GM23338 (cell line): Measurements from ENCODE around the gene PCLO. TPM values are rescaled to one million over a fixed set of nuclear protein-coding genes. Genes with fewer than 3 reads are reported as not detected.

Experiments used
- ATAC-seq: fragments of 200-7000 bp; cut with Tn5 transposase; 3 replicates; pipeline ENCODE4 v1.9.1; 2020
- DNase-seq: peaks from one replicate; pipeline ENCODE4 v3.0.0-alpha.2; 2015; ENCODE audit warnings: low spot score
- H2AFZ ChIP-seq: fragments of 200-600 bp; sonication (generic); 2 replicates; pipeline ENCODE4 v1.8.0; 2016; ENCODE audit warnings: antibody characterized with exemption, mild to moderate bottlenecking, moderate library complexity
- H3F3A ChIP-seq: fragments of 200-600 bp; sonication (generic); replicated peaks from 2 replicates; pipeline ENCODE4 v1.8.0; 2017; ENCODE audit warnings: antibody characterized with exemption, mixed run types, low read depth
- H3K27ac ChIP-seq: fragments of 200-600 bp; sonication (generic); 2 replicates; pipeline ENCODE4 v1.6.1; 2016; ENCODE audit warnings: low read depth
- H3K27me3 ChIP-seq: fragments of 200-600 bp; sonication (generic); 2 replicates; pipeline ENCODE4 v1.8.0; 2016; ENCODE audit warnings: mild to moderate bottlenecking, mixed run types, moderate library complexity; ENCODE audit not compliant: insufficient read depth
- H3K36me3 ChIP-seq: fragments of 200-600 bp; sonication (generic); 2 replicates; pipeline ENCODE4 v1.8.0; 2016; ENCODE audit warnings: mild to moderate bottlenecking; ENCODE audit not compliant: insufficient read depth
- H3K4me1 ChIP-seq: fragments of 200-600 bp; sonication (generic); 2 replicates; pipeline ENCODE4 v1.8.0; 2016; ENCODE audit warnings: mild to moderate bottlenecking, moderate library complexity; ENCODE audit not compliant: insufficient read depth
- H3K4me2 ChIP-seq: fragments of 200-600 bp; sonication (generic); 2 replicates; pipeline ENCODE4 v1.7.1; 2017; ENCODE audit warnings: mixed run types
- H3K4me3 ChIP-seq: fragments of 200-600 bp; sonication (generic); 2 replicates; pipeline ENCODE4 v1.6.1; 2016; ENCODE audit warnings: mixed run types
- H3K79me2 ChIP-seq: fragments of 200-600 bp; sonication (generic); replicated peaks from 2 replicates; pipeline ENCODE4 v1.8.0; 2017; ENCODE audit warnings: mild to moderate bottlenecking; ENCODE audit not compliant: insufficient read depth
- H3K9me2 ChIP-seq: fragments of 200-600 bp; sonication (generic); 2 replicates; pipeline ENCODE4 v1.8.0; 2017; ENCODE audit not compliant: insufficient read depth
- H4K20me1 ChIP-seq: fragments of 200-600 bp; sonication (generic); replicated peaks from 2 replicates; pipeline ENCODE4 v1.8.0; 2017; ENCODE audit warnings: mild to moderate bottlenecking; ENCODE audit not compliant: insufficient read depth
- H3K27ac Mint-ChIP-seq: 2 replicates; pipeline ENCODE4 v1.8.0; 2020; ENCODE audit warnings: inconsistent platforms, mild to moderate bottlenecking, moderate library complexity, mixed read lengths
- H3K27me3 Mint-ChIP-seq: 3 replicates; pipeline ENCODE4 v1.8.0; 2022; ENCODE audit warnings: low read depth, mild to moderate bottlenecking, moderate library complexity, mixed read lengths, inconsistent platforms; ENCODE audit not compliant: insufficient read depth, poor library complexity
- H3K36me3 Mint-ChIP-seq: 3 replicates; pipeline ENCODE4 v1.8.0; 2021; ENCODE audit warnings: low read depth, mild to moderate bottlenecking, inconsistent platforms, moderate library complexity, mixed read lengths
- H3K4me1 Mint-ChIP-seq: 3 replicates; pipeline ENCODE4 v1.8.0; 2020; ENCODE audit warnings: mild to moderate bottlenecking, inconsistent platforms, mixed read lengths
- H3K4me3 Mint-ChIP-seq: 3 replicates; pipeline ENCODE4 v1.8.0; 2021; ENCODE audit warnings: moderate library complexity, mild to moderate bottlenecking, inconsistent platforms, mixed read lengths
- H3K9me3 Mint-ChIP-seq: 3 replicates; pipeline ENCODE4 v1.8.0; 2020; ENCODE audit warnings: moderate library complexity, mild to moderate bottlenecking, inconsistent platforms, mixed read lengths
- CREB1 ChIP-seq: fragments of 250-450 bp; sonication (Bioruptor Pico); IDR thresholded peaks from 2 replicates; pipeline ENCODE4 v1.5.0; 2020; ENCODE audit warnings: low read depth, mild to moderate bottlenecking, moderate library complexity
- EZH2 ChIP-seq: fragments of 200-600 bp; sonication (generic); IDR thresholded peaks from one replicate; pipeline ENCODE4 v1.8.0; 2017; ENCODE audit warnings: antibody characterized with exemption, mild to moderate bottlenecking, low read depth; ENCODE audit not compliant: unreplicated experiment
- EZH2phosphoT487 ChIP-seq: fragments of 200-600 bp; sonication (generic); IDR thresholded peaks from one replicate; pipeline ENCODE4 v1.8.1; 2018; ENCODE audit warnings: antibody characterized with exemption; ENCODE audit not compliant: unreplicated experiment
- POLR2AphosphoS5 ChIP-seq: IDR thresholded peaks from 2 replicates; pipeline ENCODE4 v1.6.1; 2016; ENCODE audit warnings: antibody characterized with exemption, low read depth
- STAT1 ChIP-seq: IDR thresholded peaks from one replicate; pipeline ENCODE4 v1.6.1; 2016; ENCODE audit warnings: antibody characterized with exemption; ENCODE audit not compliant: unreplicated experiment
- ZNF114 ChIP-seq: fragments of 250-450 bp; sonication (Bioruptor Pico); IDR thresholded peaks from 2 replicates; pipeline ENCODE4 v1.5.0; 2020; ENCODE audit warnings: mild to moderate bottlenecking, moderate library complexity
- ZNF331 ChIP-seq: fragments of 250-450 bp; sonication (Bioruptor Pico); IDR thresholded peaks from 2 replicates; pipeline ENCODE4 v1.5.0; 2020; ENCODE audit warnings: low read depth, mild to moderate bottlenecking, moderate library complexity
- ZNF462 ChIP-seq: fragments of 250-450 bp; sonication (Bioruptor Pico); IDR thresholded peaks from 2 replicates; pipeline ENCODE4 v1.5.0; 2020; ENCODE audit warnings: mild to moderate bottlenecking, moderate library complexity
- polyA plus RNA-seq: library from polyadenylated mRNA; unstranded; fragments of >200 nt; fragmentation: Nextera tagmentation; extraction: Ambion mirVana; gene quantifications from 2 replicates; pipeline ENCODE4 v1.2.1, GENCODE V29; 2016
- total RNA-seq: library from RNA; depleted of rRNA; stranded (reverse); fragments of >200 nt; shearing (Covaris generic); gene quantifications from 2 replicates; pipeline ENCODE4 v1.2.3, GENCODE V29; 2014
- TF ChIP-seq, protein P1 (sequence below): IDR thresholded peaks from one replicate; pipeline ENCODE4 v1.6.1; 2018; ENCODE audit warnings: antibody characterized with exemption; ENCODE audit not compliant: unreplicated experiment
- TF ChIP-seq, protein P2 (sequence below), 2 experiments: fragments of 200-600 bp in 1 of 2; sonication (generic) in 1 of 2; conservative IDR thresholded peaks; 2 replicates each; pipeline versions ENCODE4 v1.5.1 to v1.6.1; 2016 to 2017; ENCODE audit warnings: antibody characterized with exemption in 2 of 2, low read depth in 2 of 2, mild to moderate bottlenecking in 2 of 2, moderate library complexity in 1 of 2

Gene PCLO
- total and polyA plus RNA-seq, 2 experiments from 2014 or later, result 7.4 to 9.1 TPM

- TF ChIP-seq, protein P1, sequence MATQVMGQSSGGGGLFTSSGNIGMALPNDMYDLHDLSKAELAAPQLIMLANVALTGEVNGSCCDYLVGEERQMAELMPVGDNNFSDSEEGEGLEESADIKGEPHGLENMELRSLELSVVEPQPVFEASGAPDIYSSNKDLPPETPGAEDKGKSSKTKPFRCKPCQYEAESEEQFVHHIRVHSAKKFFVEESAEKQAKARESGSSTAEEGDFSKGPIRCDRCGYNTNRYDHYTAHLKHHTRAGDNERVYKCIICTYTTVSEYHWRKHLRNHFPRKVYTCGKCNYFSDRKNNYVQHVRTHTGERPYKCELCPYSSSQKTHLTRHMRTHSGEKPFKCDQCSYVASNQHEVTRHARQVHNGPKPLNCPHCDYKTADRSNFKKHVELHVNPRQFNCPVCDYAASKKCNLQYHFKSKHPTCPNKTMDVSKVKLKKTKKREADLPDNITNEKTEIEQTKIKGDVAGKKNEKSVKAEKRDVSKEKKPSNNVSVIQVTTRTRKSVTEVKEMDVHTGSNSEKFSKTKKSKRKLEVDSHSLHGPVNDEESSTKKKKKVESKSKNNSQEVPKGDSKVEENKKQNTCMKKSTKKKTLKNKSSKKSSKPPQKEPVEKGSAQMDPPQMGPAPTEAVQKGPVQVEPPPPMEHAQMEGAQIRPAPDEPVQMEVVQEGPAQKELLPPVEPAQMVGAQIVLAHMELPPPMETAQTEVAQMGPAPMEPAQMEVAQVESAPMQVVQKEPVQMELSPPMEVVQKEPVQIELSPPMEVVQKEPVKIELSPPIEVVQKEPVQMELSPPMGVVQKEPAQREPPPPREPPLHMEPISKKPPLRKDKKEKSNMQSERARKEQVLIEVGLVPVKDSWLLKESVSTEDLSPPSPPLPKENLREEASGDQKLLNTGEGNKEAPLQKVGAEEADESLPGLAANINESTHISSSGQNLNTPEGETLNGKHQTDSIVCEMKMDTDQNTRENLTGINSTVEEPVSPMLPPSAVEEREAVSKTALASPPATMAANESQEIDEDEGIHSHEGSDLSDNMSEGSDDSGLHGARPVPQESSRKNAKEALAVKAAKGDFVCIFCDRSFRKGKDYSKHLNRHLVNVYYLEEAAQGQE, result no peak
Observed at GRCh38 chr7:82985144-82985802, 177.4 kb downstream of the PCLO start (continued).

- Histone ChIP-seq H3K27me3 (no peaks in the 10 kb centered on the region), H3K4me2 (no peak overlapping the region), H3K4me1 (no peaks in the 10 kb centered on the region; the same call in 1 of the 2 replicates), H3F3A (no peaks in the 10 kb centered on the region), H4K20me1 (no peaks in the 10 kb centered on the region), H3K4me3 (no peak overlapping the region), H3K79me2 (no peaks in the 10 kb centered on the region), H3K36me3 (no peaks in the 10 kb centered on the region), H2AFZ (no peak overlapping the region), H3K27ac (no peak overlapping the region), H3K9me2 (no peaks in the 10 kb centered on the region)
- H3K4me3 Mint-ChIP-seq, result no peak overlapping the region
- ATAC-seq (no peak), DNase-seq (no peak)
- no peak for TF ChIP-seq ZNF114 (CRISPR knock-in tag)
- TF ChIP-seq, protein P2, sequence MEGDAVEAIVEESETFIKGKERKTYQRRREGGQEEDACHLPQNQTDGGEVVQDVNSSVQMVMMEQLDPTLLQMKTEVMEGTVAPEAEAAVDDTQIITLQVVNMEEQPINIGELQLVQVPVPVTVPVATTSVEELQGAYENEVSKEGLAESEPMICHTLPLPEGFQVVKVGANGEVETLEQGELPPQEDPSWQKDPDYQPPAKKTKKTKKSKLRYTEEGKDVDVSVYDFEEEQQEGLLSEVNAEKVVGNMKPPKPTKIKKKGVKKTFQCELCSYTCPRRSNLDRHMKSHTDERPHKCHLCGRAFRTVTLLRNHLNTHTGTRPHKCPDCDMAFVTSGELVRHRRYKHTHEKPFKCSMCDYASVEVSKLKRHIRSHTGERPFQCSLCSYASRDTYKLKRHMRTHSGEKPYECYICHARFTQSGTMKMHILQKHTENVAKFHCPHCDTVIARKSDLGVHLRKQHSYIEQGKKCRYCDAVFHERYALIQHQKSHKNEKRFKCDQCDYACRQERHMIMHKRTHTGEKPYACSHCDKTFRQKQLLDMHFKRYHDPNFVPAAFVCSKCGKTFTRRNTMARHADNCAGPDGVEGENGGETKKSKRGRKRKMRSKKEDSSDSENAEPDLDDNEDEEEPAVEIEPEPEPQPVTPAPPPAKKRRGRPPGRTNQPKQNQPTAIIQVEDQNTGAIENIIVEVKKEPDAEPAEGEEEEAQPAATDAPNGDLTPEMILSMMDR (conservative IDR thresholded peaks at IDR 0.05; ENCODE audit: low read depth in 2 of 2), result no peak
- no peak for TF ChIP-seq EZH2phosphoT487
- no peak for TF ChIP-seq STAT1
- no peak for TF ChIP-seq POLR2AphosphoS5
- no peak for TF ChIP-seq ZNF331 (CRISPR knock-in tag)
- TF ChIP-seq ZNF462 (CRISPR knock-in tag), result no peak
- TF ChIP-seq EZH2, result no peak
- TF ChIP-seq CREB1, result no peak
- no peaks in the 10 kb centered on the region for H3K9me3 Mint-ChIP-seq
- 0 out of 2 replicates have a peak overlapping the region, but pooled peaks have one; percentile 12 for H3K27ac Mint-ChIP-seq
- H3K27me3 Mint-ChIP-seq, result no peaks in the 10 kb centered on the region
- H3K36me3 Mint-ChIP-seq, result no peaks in the 10 kb centered on the region
- H3K4me1 Mint-ChIP-seq, result peaks cover 6% of the 10 kb centered on the region
Observed at GRCh38 chr7:82980130-82980788, 182.4 kb downstream of the PCLO start.
